ENCODE data around the gene DEPDC5. TPM values are rescaled to one million over a fixed set of nuclear protein-coding genes. Genes with fewer than 3 reads are reported as not detected.

The DEPDC5 gene
- total and polyA plus RNA-seq, 2 of the 8 experiments (the other 6 are each of a cell fraction or from before 2014, with no cell fraction given): 18.3 to 26.5 TPM

DNA sequence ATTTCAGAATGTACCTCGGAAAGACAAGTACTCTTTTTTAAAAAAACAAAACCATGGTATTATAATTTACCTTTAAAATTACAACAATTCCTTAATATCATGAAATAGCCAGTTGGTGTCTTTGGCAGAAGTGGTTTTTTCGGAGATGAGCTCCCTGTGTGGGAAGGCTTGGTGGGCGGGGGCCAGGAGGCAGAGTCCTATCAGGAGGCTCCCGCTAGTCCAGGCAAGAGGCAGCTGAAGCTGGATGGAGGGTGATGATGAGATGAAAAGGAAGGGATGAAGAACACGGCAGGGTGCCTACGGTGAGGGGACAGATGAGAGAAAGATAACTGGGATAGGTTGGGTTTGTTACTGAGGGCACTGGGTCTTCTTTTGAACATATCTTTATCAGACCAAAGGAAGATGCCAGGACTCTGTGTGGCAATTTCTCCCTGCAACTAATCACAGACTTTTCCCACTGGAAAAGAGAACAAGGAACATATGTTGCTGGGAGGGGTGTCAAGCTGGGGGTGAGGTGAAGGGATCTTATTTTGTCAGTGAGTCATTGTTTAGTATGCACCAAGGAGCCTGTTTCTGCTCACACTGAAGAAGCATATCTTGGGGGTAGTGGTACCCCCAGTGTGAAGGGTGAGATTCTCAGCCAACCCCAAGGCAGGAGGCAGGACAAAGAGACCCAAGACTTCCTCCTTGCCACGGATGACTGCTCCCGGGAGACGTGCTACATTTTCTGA lies 99.0 kb downstream of the DEPDC5 start (continued):
- no peak for TF ChIP-seq SRF (IDR thresholded peaks at IDR 0.05; ENCODE audit: low read depth, low read length)
- no peak for TF ChIP-seq BACH1 (IDR thresholded peaks at IDR 0.05; ENCODE audit: low read length)
- TF ChIP-seq ATF3 (IDR thresholded peaks at IDR 0.05; ENCODE audit: insufficient read depth, low read depth, low read length): no peak
- TF ChIP-seq GTF2F1 (IDR thresholded peaks at IDR 0.05; ENCODE audit: borderline replicate concordance, low read depth, low read length): no peak
- TF ChIP-seq POLR2AphosphoS5 (IDR thresholded peaks at IDR 0.05; ENCODE audit: low read depth, low read length): no peak
- no peak for TF ChIP-seq KDM5A (IDR thresholded peaks at IDR 0.05; ENCODE audit: low read length)
- no peak for TF ChIP-seq ZNF274 (IDR thresholded peaks at IDR 0.05; ENCODE audit: borderline replicate concordance, extremely low read depth, low read length)
- TF ChIP-seq FOSL1 (IDR thresholded peaks at IDR 0.05; ENCODE audit: insufficient read depth, low read depth, low read length): no peak
